Mucosa of rectum (tissue), 2 donors: ENCODE measurements around the gene MICAL3.

Experiments used
- H3K27ac ChIP-seq, 2 donors: one replicate each; pipeline ENCODE4 v1.7.0; 2013; ENCODE audit warnings: inconsistent platforms in 2 of 2, low read depth in 2 of 2, low read length in 2 of 2
- H3K27me3 ChIP-seq, 2 donors: one replicate each; pipeline ENCODE4 v1.7.0; 2013; ENCODE audit warnings: low read length in 2 of 2; ENCODE audit not compliant: control insufficient read depth in 2 of 2, insufficient read depth in 2 of 2
- H3K36me3 ChIP-seq, 2 donors: one replicate each; pipeline ENCODE4 v1.7.0; 2013; ENCODE audit warnings: low read length in 2 of 2; ENCODE audit not compliant: control insufficient read depth in 2 of 2, insufficient read depth in 2 of 2
- H3K4me1 ChIP-seq, 2 donors: one replicate each; pipeline ENCODE4 v1.7.0; 2013; ENCODE audit warnings: low read length in 2 of 2, mild to moderate bottlenecking in 1 of 2; ENCODE audit not compliant: control insufficient read depth in 2 of 2, insufficient read depth in 2 of 2
- H3K4me3 ChIP-seq, 2 donors: one replicate each; pipeline ENCODE4 v1.7.0; 2013; ENCODE audit warnings: low read length in 2 of 2
- H3K9ac ChIP-seq, 2 donors: one replicate each; pipeline ENCODE4 v1.7.0; 2013; ENCODE audit warnings: low read length in 2 of 2, low read depth in 1 of 2, mild to moderate bottlenecking in 1 of 2
- H3K9me3 ChIP-seq, 2 donors: one replicate each; pipeline ENCODE4 v1.7.0; 2013; ENCODE audit warnings: low read length in 2 of 2; ENCODE audit not compliant: control insufficient read depth in 2 of 2
- donor health status: healthy.
- donor health status: Normal muscosa, but diverticular disease.

The MICAL3 gene

GRCh38 chr22:17774926-17775685, 249.3 kb downstream of the MICAL3 start:
- peak overlapping the region; percentile 38 to 64 for H3K4me3 ChIP-seq
- no peaks in the 10 kb centered on the region for H3K36me3 ChIP-seq
- H3K27ac ChIP-seq = peak overlapping the region in 1 of 2 donors; percentile 58
- no peaks in the 10 kb centered on the region for H3K9me3 ChIP-seq
- peaks cover 21 to 23% of the 10 kb centered on the region in 2 donors for H3K4me1 ChIP-seq
- H3K9ac ChIP-seq = no peak overlapping the region
- H3K27me3 ChIP-seq = no peaks in the 10 kb centered on the region

GRCh38 chr22:17774206-17774925, 250.0 kb downstream of the MICAL3 start, which contains the start of gene BID:
BID (minus strand) TSS chr22:17774469; CDS start chr22:17750116, 24,353 bp downstream.
- peak within 1 kb of the TSS; percentile 68 to 77 for H3K9ac ChIP-seq
- no peaks in the 10 kb centered on the region for H3K9me3 ChIP-seq
- peak within 1 kb of the TSS; percentile 40 to 63 for H3K27ac ChIP-seq
- no peaks in the 10 kb centered on the region for H3K27me3 ChIP-seq
- no peaks in the 10 kb centered on the region for H3K36me3 ChIP-seq
- peaks cover 28 to 30% of the 10 kb centered on the region in 2 donors for H3K4me1 ChIP-seq
- peak within 1 kb of the TSS; percentile 53 to 79 for H3K4me3 ChIP-seq

- H3K9ac ChIP-seq = peak overlapping the region; percentile 32 to 77
- H3K9me3 ChIP-seq = no peaks in the 10 kb centered on the region
- no peaks in the 10 kb centered on the region for H3K27me3 ChIP-seq
- peak overlapping the region; percentile 53 to 79 for H3K4me3 ChIP-seq
- H3K36me3 ChIP-seq = no peaks in the 10 kb centered on the region
- H3K4me1 ChIP-seq = peaks cover 31 to 32% of the 10 kb centered on the region in 2 donors
- H3K27ac ChIP-seq = peak overlapping the region; percentile 40 to 63
Measured at GRCh38 chr22:17773606-17774205, 250.7 kb downstream of the MICAL3 start.

- no peaks in the 10 kb centered on the region for H3K27me3 ChIP-seq
- peaks cover 32 to 34% of the 10 kb centered on the region in 2 donors for H3K4me1 ChIP-seq
- no peaks in the 10 kb centered on the region for H3K9me3 ChIP-seq
- H3K27ac ChIP-seq = peak overlapping the region in 1 of 2 donors; percentile 63
- H3K36me3 ChIP-seq = no peaks in the 10 kb centered on the region
- peak overlapping the region; percentile 53 to 79 for H3K4me3 ChIP-seq
- peak overlapping the region; percentile 32 to 77 for H3K9ac ChIP-seq
Measured at GRCh38 chr22:17772958-17773605, 251.3 kb downstream of the MICAL3 start.

- no peaks in the 10 kb centered on the region for H3K27me3 ChIP-seq
- peak overlapping the region in 1 of 2 donors; percentile 32 for H3K27ac ChIP-seq
- H3K4me1 ChIP-seq = peaks cover 32 to 37% of the 10 kb centered on the region in 2 donors
- no peak overlapping the region for H3K9ac ChIP-seq
- no peaks in the 10 kb centered on the region for H3K36me3 ChIP-seq
- peak overlapping the region; percentile 53 to 79 for H3K4me3 ChIP-seq
- H3K9me3 ChIP-seq = no peaks in the 10 kb centered on the region
Measured at GRCh38 chr22:17772249-17772957, 252.0 kb downstream of the MICAL3 start.

GRCh38 chr22:17770180-17771077, 253.9 kb downstream of the MICAL3 start:
- Histone ChIP-seq H3K36me3 (no peaks in the 10 kb centered on the region), H3K4me1 (peaks cover 32 to 37% of the 10 kb centered on the region in 2 donors), H3K27me3 (no peaks in the 10 kb centered on the region), H3K4me3 (no peak overlapping the region), H3K9ac (peak overlapping the region in 1 of 2 donors; percentile 6), H3K9me3 (no peaks in the 10 kb centered on the region), H3K27ac (no peak overlapping the region)

- Histone ChIP-seq H3K9me3 (no peaks in the 10 kb centered on the region), H3K9ac (no peak overlapping the region), H3K4me1 (peaks cover 32 to 37% of the 10 kb centered on the region in 2 donors), H3K27me3 (no peaks in the 10 kb centered on the region), H3K27ac (peak overlapping the region in 1 of 2 donors; percentile 38), H3K36me3 (no peaks in the 10 kb centered on the region), H3K4me3 (no peak overlapping the region)
Measured at GRCh38 chr22:17769716-17770082, 254.7 kb downstream of the MICAL3 start.

- no peak overlapping the region for H3K4me3 ChIP-seq
- no peaks in the 10 kb centered on the region for H3K36me3 ChIP-seq
- H3K27me3 ChIP-seq = no peaks in the 10 kb centered on the region
- H3K27ac ChIP-seq = peak overlapping the region in 1 of 2 donors; percentile 38
- peaks cover 32 to 37% of the 10 kb centered on the region in 2 donors for H3K4me1 ChIP-seq
- H3K9ac ChIP-seq = peak overlapping the region in 1 of 2 donors; percentile 22
- no peaks in the 10 kb centered on the region for H3K9me3 ChIP-seq
Measured at GRCh38 chr22:17769013-17769715, 255.2 kb downstream of the MICAL3 start.
